NCI-H510A (cell line): ENCODE results near the gene KRT79.

Experiments used
- DNase-seq: peaks from one replicate; lab custom pipeline; 2025; lab: John Stamatoyannopoulos, UW

KRT79 gene

DNA sequence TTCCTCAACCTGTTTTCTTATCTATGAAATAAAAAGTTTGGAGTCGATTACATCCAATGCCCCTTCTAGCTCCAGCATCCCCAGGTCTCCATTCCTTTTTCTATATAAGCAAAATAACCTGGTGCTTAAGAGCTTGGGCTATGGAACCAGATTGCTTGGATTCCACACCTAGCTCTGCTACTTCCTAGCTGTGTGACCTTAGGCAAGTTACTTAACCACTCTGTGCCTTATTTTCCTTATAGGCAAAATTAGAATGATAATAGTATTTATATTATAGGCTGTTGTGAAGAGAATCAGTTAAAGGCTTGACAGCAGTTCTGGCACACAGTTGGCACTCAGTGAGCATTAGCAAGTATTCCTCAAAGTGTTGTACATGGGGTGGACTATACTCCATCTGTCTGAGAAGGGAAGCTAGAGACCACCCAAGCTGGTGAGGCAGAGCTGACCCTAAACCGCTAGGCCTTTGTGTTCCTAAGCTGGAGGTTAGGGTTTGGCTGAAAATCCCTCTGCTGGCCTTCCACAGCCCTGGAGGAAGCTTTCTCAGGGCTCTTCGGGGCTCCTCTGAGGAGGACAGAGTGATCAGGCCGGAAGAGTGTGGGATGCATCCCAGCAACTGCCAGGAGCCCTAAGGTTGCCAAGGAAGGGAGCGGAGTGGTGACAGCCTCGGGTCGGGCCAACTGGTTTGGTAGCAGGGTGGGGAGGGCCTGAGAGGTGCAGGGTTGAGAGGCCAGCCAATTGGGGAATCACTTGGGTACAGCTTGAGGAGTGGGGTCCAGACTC, 14.2 kb downstream of the KRT79 start:
- DNase-seq: no peak

DNA sequence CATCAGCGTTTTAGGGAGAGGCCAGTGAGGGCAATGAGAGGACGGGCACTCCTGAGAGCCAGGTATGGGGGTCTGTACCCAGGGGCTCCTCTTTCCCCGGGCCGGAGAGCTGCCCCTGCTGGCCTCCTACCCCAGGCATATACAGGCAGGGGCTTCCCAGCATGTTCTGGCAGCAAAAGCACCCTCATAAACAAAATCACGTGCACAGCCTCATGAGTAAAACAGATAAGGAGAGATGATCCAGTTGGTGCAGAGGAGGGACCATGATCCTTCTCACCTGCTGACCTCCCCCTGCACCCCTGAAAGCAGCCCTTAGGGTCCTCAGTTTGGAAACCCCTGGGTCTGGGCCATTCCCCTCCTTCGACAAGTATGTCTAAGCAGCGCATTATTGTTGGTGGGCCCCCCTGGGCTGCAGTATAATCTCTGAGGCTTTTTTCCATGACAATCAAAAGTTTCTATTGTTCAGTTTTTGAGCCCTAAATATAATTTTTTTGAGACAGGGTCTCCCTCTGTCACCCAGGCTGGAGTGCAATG, 15.2 kb downstream of the KRT79 start:
- DNase-seq: no peak

DNA sequence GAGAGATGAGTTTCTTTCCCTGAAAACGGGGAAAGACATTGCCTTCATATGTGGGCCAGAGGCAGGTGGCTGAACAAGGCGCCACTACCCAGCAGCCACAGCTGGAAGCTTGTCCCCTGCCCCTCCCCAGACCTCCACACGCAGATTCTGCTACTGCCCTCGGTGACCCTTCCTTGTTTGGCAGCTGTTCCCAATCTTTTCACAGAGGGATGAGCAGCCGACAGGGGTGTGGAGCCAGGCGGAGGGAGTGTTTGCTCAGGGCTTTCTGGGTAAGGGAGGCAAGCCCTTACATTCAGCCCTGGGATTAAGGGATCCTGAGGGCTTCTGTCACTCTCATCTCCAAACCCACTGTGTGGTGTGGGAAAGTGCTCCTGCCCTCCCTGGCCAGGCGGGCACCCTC, 15.7 kb downstream of the KRT79 start:
- DNase-seq: no peak

- DNase-seq: no peak
Measured at GRCh38 chr12:52817699-52818238, 16.3 kb downstream of the KRT79 start.

DNA sequence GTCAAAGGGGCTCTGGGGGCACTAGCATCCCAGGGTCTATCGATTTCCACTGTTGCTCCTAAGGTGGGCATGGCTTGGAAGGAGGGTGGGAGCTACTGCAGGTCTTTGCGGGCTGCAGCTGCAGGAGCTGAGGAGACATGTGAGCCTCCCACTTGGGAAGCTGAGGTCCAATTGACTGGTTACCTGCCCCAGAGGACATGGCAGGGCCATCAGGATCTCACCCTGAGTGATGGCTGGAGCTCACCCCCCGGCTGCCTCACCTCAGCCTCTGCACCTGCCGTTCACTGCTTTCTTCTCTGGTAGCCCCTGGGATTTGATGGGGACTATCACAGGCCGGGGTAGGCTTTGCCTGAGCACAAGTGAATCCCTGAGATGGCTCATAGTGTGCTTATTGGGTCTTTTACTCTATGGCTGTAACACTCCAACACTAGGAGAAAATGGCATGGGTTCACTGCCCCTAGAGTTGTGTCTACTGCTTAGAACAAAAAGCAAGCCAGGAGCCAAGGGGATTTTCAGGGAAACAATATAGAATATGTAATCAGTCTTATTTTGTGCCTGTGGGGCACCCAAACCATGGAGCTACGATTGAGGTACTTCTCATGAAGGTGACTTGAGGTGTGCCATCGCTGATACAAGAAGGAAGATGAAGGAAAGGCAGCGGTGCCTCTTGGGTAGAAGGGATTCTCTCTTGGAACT, 17.0 kb downstream of the KRT79 start:
- no peak for DNase-seq

DNA sequence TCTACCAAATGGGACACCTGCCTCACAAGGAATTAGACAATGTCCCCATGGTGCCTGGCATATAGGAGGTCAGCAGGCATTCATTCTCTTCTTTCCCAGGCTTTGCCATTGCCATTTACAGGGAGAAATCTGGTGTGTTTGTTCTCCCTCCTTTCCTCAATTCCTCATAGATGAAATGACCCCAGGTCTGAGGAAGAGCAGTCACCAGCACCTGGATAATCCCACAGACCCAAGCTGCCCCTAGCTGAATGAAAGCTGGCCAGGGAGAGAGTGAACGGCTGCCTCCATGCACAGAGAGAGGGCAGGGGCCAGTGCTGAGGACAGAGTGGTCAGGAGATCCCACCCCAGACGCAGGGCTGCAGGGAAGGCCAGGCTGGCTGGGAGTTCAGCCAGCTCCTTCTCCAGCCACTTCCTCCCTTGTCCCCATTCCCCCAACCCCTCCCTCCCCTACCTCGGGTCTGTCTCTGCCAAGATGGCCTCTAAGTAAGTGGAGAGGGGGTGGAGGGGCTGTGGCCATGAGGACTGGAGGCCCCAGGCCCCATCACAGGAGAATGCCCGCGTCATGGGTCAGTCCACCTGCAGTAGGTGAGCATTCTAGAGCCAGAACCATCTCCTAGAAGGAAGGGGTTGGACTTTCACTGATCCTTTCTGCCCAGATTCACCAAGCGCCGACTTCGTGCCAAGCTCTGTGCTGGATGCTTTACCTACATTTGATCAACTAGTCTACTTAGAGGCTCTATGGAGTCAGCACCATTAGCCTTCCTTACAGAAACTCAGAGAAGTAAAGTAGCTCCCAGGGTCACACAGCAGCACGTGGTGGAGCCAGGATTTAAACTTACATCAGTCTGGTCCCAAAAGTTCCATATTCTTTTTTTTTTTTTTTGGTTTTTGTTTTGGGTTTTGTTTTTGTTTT, 18.2 kb downstream of the KRT79 start:
- DNase-seq: no peak

DNA sequence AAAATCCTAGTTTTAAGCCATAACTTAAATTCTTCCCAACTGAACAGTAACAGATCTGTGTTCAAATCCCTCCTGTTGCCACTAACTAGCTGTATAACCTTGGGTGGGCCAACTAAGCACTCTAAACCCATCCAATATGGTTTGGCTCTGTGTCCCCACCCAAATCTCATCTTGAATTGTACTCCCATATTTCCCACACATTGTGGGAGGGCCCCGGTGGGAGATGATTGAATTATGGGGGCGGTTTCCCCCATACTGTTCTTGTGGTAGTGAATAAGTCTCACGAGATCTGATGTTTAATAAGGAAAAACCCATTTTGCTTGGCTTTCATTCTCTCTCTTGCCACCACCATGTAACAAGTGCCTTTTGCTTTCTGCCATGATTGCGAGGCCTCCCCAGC, 18.9 kb downstream of the KRT79 start:
- DNase-seq: no peak

GRCh38 chr12:52814710-52815155, 19.4 kb downstream of the KRT79 start:
- DNase-seq: no peak

GRCh38 chr12:52813885-52814709, 20.0 kb downstream of the KRT79 start, which contains the start of gene KRT4:
Gene KRT4, minus strand, starts transcription at chr12:52814116. Its CDS starts 58 bp downstream, at chr12:52814058.
- DNase-seq: peak; percentile 42

DNA sequence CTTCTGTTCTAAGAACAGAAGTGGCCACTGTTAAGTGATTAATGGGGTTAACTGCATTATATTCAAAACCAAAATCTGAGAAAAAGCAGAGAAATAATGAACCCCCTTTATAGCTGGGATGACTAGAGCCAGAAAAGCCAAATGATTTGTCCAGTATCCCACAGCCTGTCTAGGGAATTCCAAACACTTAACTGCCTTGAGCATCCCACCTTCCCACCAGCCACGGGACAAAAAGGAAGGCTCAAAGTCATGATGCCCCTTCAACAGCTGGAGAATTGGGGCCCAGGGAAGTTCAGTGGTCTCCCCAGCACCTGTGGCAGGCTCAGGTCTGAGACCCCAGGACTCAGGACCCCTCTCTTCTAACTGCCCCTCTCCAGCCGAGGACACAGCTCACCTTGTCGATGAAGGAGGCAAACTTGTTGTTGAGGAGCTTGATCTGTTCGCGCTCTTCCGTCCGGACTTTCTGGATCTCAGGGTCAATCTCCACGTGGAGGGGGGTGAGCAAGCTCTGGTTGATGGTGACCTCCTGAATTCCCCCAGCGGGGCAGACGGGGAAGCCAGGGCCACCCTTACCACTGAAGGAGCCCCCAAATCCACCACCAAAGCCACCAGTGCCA, 20.8 kb downstream of the KRT79 start:
- DNase-seq: no peak

GRCh38 chr12:52812749-52813148, 21.4 kb downstream of the KRT79 start:
- no peak for DNase-seq

DNA sequence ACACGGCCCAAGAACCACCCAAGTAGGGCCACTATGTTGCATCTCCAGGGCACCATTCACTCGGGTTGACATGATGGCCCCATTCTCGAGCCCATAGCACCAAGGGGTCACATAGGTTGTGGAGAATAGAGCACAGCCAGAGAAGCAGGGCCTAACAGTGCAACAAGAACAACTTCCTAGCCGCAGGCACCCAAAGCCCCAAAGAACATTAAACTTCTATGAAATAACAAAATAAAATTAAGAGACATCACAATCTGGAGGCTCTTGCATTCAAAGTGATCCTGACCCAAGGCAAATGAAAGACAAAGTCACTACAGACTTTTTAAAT, 22.1 kb downstream of the KRT79 start:
- no peak for DNase-seq

GRCh38 chr12:52811191-52812072, 22.7 kb downstream of the KRT79 start:
- DNase-seq: no peak

- DNase-seq: no peak
Measured at GRCh38 chr12:52810554-52810953, 23.6 kb downstream of the KRT79 start.

DNA sequence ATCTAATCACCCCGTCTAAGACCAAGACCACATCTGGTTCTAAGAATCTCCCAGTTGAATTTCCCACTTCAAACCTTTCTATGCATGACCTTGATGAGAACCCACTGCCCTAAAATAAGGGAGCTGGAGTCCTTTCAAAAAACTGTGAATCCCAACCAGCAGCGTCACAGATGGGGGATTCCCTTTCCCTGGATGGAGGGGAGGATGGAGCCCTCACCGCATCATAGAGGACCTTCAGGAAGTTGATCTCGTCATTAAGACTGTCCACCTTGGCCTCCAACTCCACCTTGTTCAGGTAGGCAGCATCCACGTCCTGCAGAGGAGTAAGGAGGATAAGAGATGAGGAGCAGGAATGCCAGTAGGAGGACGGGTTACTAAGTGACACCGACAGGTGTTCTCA, 24.9 kb downstream of the KRT79 start:
- no peak for DNase-seq

GRCh38 chr12:52808573-52809160, 25.4 kb downstream of the KRT79 start:
- DNase-seq: no peak

DNA sequence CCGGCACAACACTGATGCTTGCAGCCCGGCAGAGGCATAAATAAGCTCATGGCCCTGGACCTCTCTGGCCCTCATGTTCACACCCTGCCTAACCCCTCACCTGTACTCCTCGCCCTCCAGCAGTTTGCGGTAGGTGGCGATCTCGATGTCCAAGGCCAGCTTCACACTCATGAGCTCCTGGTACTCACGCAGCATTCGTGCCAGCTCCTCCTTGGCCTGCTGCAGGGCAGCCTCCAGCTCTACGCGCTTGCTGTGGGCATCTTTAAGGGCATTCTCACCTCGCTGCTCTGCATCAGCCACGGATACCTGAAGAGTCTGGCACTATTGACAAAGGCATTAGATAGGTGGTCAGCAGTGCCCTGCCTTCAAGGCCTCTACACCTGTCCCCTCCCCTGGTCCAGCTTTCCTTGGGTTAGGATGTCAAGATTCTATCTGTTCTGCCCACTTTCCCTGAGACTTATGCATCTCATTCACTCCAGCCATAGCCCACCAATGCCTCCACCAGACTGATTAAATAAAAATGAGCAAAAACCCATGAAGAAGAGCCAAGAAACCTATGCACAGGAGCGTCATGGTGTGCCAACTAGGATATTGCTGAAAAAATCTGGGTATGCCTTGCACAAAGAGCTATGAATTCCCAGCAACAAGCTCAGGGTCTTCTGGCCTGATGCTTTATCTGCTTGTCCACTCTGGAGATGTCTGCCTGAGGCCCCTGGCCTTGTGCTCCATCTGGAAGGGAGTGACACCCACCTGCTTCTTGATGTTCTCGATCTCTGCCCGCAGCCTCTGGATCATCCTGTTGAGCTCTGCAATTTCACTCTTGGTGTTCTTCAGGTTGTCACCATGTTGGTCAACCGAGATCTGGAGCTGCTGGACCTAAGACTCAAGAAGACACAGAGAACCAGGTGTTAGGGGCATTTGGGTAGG, 26.3 kb downstream of the KRT79 start:
- no peak for DNase-seq
